Skeletal muscle tissue (tissue), 5 donors: ENCODE measurements around the gene ZFYVE21. TPM values are rescaled to one million over a fixed set of nuclear protein-coding genes. Genes with fewer than 3 reads are reported as not detected.
"Not testable (repeated sequence)": the region's sequence is repeated elsewhere in the genome, so short reads cannot be mapped to it uniquely, and the experiment has no call there.

Experiments used
- H3K27ac ChIP-seq: one replicate; pipeline ENCODE4 v1.7.0; 2013; ENCODE audit warnings: mild to moderate bottlenecking, low read depth, low read length, inconsistent platforms
- H3K27me3 ChIP-seq, 3 donors: one replicate each; pipeline ENCODE4 v1.7.0; 2013; ENCODE audit warnings: low read length in 3 of 3; ENCODE audit not compliant: control insufficient read depth in 3 of 3, insufficient read depth in 3 of 3
- H3K36me3 ChIP-seq, 3 donors: one replicate each; pipeline ENCODE4 v1.7.0; 2013; ENCODE audit warnings: low read length in 3 of 3; ENCODE audit not compliant: control insufficient read depth in 3 of 3, insufficient read depth in 3 of 3
- H3K4me1 ChIP-seq, 3 donors: one replicate each; pipeline ENCODE4 v1.7.0; 2013; ENCODE audit warnings: low read length in 3 of 3, mild to moderate bottlenecking in 3 of 3; ENCODE audit not compliant: control insufficient read depth in 3 of 3, insufficient read depth in 3 of 3
- H3K4me3 ChIP-seq, 3 donors: one replicate each; pipeline ENCODE4 v1.7.0; 2013; ENCODE audit warnings: low read length in 3 of 3
- H3K9ac ChIP-seq, 3 donors: one replicate each; pipeline ENCODE4 v1.7.0; 2013; ENCODE audit warnings: low read length in 3 of 3, mild to moderate bottlenecking in 3 of 3, moderate library complexity in 2 of 3, low read depth in 1 of 3
- H3K9me3 ChIP-seq, 3 donors: one replicate each; pipeline ENCODE4 v1.7.0; 2013; ENCODE audit warnings: low read length in 3 of 3; ENCODE audit not compliant: control insufficient read depth in 3 of 3
- small RNA-seq: library from RNA; depleted of rRNA; stranded (forward); fragments of <200 nt; gene quantifications from one replicate; pipeline ENCODE3, GENCODE V24; 2014
- total RNA-seq: library from RNA; depleted of rRNA; stranded (reverse); fragments of >200 nt; gene quantifications from one replicate; pipeline ENCODE4 v1.2.3, GENCODE V29; 2014
- donor health status: Osteomylitis.

The ZFYVE21 gene
- total RNA-seq, 1 donor from 2014 or later = 31.3 TPM

DNA sequence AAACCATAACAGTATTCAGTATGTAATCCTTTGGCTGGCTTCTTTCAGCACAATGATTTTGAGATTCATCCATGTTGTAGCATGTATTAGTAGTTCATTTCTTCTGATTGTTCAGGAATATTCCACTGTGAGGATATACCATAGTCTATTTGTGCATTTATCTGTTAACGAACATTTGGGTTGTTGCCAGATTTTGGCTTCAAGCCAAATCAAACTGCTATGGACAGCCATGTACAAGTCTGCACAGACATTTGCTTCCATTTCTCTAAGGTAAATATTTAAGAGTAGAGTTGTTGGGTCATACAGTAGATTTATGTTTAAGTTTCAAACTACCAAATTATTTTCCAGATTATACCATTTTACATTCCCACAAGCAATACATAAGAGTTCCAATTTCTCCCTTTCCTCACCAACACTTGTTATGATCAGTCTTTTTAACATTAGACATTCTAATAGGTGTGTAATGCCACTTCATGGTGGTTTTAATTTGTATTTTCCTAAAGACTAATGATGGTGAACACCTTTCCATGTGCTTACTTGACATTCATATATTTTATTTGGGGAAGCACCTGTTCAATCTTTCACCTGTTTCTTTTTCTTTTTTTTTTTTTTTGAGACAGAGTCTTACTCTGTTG, 56.6 kb downstream of the ZFYVE21 start:
- no peak overlapping the region for H3K9ac ChIP-seq
- peaks cover 0 to 2% (median 0%) of the 10 kb centered on the region in 3 donors for H3K4me1 ChIP-seq
- H3K36me3 ChIP-seq = no peaks in the 10 kb centered on the region
- no peak overlapping the region for H3K4me3 ChIP-seq
- no peaks in the 10 kb centered on the region for H3K27me3 ChIP-seq
- no peak overlapping the region for H3K27ac ChIP-seq
- H3K9me3 ChIP-seq = no peaks in the 10 kb centered on the region

DNA sequence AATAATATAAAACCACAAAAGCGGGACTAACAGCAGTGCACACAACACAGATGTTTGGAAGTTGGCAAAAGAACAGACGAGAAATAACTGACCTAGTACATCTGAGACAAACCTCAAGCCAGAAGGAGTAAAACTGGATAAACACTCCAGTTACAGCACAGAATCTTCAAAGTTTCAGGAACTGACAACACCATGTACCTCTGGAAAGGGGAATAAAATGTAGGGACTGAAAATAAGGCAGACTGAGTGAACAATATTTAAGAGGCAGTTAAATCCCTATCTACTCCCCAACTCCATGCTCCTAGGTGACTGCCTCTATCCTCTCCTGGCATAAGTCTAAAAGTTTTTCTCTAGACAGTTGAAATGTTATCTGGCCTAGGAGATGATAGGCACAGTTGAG, 57.9 kb downstream of the ZFYVE21 start:
- no peaks in the 10 kb centered on the region for H3K27me3 ChIP-seq
- no peak overlapping the region for H3K27ac ChIP-seq
- no peak overlapping the region for H3K9ac ChIP-seq
- no peaks in the 10 kb centered on the region for H3K36me3 ChIP-seq
- H3K4me1 ChIP-seq = peaks cover 0 to 2% (median 0%) of the 10 kb centered on the region in 3 donors
- no peak overlapping the region for H3K4me3 ChIP-seq
- no peaks in the 10 kb centered on the region for H3K9me3 ChIP-seq

DNA sequence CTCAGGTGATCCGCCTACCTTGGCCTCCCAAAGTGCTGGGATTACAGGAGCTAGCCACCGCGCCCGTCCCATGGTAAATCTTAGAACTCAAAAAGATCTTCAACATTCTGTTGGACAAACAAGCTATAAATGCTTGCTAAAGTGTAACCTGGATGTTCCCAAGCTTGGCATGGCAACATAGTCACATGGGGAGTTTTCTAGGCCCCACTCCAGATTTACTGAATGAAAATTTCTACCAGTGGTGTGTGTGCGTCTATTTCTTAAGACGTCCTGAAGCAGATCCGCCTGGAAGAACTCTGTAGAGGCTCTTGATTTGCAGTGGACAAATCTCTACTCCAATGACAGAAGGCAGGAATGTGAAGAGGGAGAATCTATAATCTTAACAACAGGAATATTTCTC, 59.9 kb downstream of the ZFYVE21 start:
- Histone ChIP-seq H3K27me3 (no peaks in the 10 kb centered on the region), H3K4me3 (no peak overlapping the region), H3K27ac (no peak overlapping the region), H3K9me3 (no peaks in the 10 kb centered on the region), H3K9ac (no peak overlapping the region), H3K36me3 (no peaks in the 10 kb centered on the region), H3K4me1 (peaks cover 0 to 2% (median 0%) of the 10 kb centered on the region in 3 donors)

DNA sequence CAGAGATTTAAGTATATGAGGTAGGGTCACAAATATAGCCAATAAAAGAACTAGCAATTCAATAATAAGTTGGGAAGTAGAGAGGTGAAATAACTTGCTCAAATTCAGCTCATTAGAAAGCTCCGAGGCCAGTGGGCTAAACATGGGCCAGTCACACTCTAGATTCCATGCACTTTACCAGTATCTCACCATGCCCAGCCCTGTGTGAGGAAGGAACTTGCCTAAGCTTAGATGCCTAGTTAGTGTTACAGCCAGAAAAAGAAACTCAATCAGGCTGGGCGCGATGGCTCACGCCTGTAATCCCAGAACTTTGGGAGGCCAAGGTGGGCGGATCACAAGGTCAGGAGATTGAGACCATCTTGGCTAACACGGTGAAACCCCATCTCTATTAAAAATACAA, 60.7 kb downstream of the ZFYVE21 start:
- H3K27me3 ChIP-seq, H3K4me3 ChIP-seq, H3K9ac ChIP-seq, H3K4me1 ChIP-seq, H3K27ac ChIP-seq, H3K36me3 ChIP-seq, H3K9me3 ChIP-seq: not testable (repeated sequence)

DNA sequence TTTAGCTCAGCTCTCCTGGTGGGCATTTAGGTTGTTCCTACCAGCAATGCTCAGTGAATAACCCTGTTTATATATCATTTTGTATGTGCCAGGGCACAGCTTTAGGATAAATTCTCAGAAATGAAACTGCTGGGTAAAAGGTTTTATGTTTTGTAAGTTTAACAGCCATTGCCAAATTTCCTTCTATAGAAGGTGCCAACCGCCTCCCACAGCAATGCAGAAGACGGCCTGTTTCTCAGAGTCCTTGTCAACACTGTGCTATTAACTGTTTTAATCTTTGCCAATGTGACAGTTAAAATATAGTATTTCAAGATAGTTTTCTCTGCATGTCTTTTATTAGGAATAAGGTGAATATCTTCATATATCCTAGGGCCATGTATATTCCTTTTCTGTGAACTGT, 66.8 kb downstream of the ZFYVE21 start:
- H3K27me3 ChIP-seq = no peaks in the 10 kb centered on the region

More for the DNA sequence above, 66.8 kb downstream of the ZFYVE21 start:
- Histone ChIP-seq H3K9ac (no peak overlapping the region), H3K36me3 (peaks cover 0 to 4% (median 2%) of the 10 kb centered on the region in 3 donors), H3K27ac (no peak overlapping the region), H3K4me3 (no peak overlapping the region), H3K4me1 (no peaks in the 10 kb centered on the region), H3K9me3 (no peaks in the 10 kb centered on the region)

Small RNA genes lying within 50 kb of the gene (small RNA-seq; reads per million reads assigned to genes)
- not detected for gene RF00019

Other genes starting within 250 kb of the ZFYVE21 start
- 64.7 TPM for gene CKB, start 193.0 kb upstream of the ZFYVE21 start, total RNA-seq
- gene TRMT61A, start 186.6 kb upstream of the ZFYVE21 start, total RNA-seq = 4.7 TPM
- 16.7 TPM for gene BAG5, start 153.2 kb upstream of the ZFYVE21 start, total RNA-seq
- 28.2 TPM for gene COA8, start 152.8 kb upstream of the ZFYVE21 start, total RNA-seq
- gene KLC1, start 86.6 kb upstream of the ZFYVE21 start, total RNA-seq = 103 TPM
- gene XRCC3, start 359 bp upstream of the ZFYVE21 start, total RNA-seq = 2.1 TPM
- 4.7 TPM for gene PPP1R13B, start 131.8 kb downstream of the ZFYVE21 start, total RNA-seq
- gene TDRD9, start 212.6 kb downstream of the ZFYVE21 start, total RNA-seq = 0.52 TPM
- gene RD3L, start 226.7 kb downstream of the ZFYVE21 start, total RNA-seq = not detected